Activated CD8-positive, alpha-beta memory T cell treated with anti-CD3 and anti-CD28 coated beads for 48 hours (primary cell): ENCODE measurements around the gene ABCD1.
"Not testable (repeated sequence)": the region's sequence is repeated elsewhere in the genome, so short reads cannot be mapped to it uniquely, and the experiment has no call there.

ENCODE experiments used
- DNase-seq, 3 experiments: peaks; one replicate each; pipeline ENCODE4 v3.0.0-alpha.2; 2020; ENCODE audit warnings: low read depth in 2 of 3, low spot score in 2 of 3

The ABCD1 gene

DNA sequence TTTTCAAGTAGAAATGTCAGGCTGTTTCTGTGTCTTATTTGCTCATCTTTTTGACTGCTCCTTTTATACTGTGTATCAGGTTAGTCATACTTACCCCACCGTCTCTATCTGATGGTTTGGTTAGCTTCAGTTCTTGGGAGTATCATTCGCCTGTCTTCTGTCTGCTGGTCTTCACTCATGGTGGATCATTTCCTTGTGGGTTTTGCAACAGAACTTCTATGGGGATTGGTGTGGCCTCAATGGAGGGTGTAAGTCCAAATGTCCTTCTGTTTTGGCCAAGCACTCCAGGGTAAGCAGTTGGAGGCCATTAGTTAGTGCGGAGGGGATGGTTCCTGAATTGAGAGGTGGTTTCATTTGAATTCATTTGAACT lies 7.2 kb downstream of the ABCD1 start:
- DNase-seq = no peak

DNA sequence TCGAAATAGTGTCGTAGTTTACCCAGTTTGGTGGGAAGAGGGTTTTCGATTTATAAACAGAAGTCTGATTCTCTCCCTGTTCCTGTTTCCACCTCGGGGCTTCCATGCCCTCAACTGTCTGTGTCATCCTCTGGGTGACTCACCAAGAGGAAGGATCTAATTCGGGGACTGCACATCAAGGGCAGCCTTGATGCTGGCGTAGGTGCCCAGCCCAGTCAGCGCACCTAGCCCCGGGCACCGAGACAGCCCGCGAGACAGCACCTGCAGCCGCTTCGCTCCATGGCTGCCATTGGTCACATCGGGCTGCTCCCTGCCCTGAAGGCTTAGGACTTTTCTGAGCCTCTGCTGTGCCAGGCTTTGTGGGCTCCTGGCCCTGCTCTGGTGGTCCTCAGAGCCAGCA lies 7.7 kb downstream of the ABCD1 start:
- no peak for DNase-seq

GRCh38 chrX:153733651-153734240 lies 9.1 kb downstream of the ABCD1 start:
- no peak for DNase-seq

DNA sequence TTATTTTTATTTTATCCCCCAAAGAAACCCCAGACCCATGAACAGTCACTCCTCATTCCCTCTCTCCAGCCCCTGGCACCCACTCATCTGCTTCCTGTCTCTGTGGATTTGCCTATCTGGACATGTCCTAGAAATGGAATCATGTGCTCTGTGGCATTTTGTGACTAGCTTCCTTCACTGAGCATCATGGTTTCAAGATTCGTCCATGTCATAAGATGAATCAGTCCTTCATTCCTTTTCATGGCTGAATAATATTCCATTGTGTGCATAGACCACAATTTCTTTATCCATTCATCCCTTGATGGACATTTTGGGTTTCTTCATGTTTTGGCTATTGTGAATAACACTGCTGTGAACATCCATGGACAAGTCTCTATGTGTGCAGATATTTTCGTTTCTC lies 10.2 kb downstream of the ABCD1 start:
- DNase-seq = no peak

GRCh38 chrX:153735274-153735673 lies 10.6 kb downstream of the ABCD1 start:
- DNase-seq = no peak

GRCh38 chrX:153736071-153736820 lies 11.6 kb downstream of the ABCD1 start:
- DNase-seq = no peak

- no peak for DNase-seq
Observed at GRCh38 chrX:153736871-153737441, 12.3 kb downstream of the ABCD1 start.

- DNase-seq = no peak
Observed at GRCh38 chrX:153738056-153738605, 13.5 kb downstream of the ABCD1 start.

DNA sequence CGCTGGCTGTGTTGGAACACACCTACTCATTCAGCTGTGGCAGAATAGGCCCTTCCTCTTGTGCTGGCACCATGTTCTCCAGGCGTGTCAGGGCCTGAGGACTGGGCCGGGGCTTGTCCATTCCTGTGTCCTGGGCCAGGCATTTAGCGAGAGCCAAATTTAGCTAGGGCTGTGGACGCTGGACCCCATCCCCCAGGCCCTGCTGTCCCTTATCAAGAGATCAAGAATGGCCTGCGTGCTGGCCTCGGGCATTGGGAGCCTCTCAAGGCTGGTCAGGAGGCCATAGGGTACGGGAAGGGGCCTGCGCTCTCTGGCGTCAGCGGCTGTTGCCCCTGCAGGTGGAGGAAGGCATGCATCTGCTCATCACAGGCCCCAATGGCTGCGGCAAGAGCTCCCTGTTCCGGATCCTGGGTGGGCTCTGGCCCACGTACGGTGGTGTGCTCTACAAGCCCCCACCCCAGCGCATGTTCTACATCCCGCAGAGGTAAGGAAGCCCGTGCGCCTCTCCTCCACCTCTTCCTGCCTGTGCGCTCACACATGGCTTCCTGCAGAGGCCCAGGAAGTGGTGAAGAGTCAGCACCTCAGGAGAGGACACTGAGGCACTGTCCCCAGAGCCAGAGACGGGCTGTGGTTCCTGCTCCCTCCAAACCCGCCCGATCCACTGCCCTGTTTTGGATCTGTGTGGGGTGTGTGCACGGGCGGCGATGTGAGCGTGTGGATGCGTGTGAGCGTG lies 15.3 kb downstream of the ABCD1 start:
- DNase-seq = no peak

DNA sequence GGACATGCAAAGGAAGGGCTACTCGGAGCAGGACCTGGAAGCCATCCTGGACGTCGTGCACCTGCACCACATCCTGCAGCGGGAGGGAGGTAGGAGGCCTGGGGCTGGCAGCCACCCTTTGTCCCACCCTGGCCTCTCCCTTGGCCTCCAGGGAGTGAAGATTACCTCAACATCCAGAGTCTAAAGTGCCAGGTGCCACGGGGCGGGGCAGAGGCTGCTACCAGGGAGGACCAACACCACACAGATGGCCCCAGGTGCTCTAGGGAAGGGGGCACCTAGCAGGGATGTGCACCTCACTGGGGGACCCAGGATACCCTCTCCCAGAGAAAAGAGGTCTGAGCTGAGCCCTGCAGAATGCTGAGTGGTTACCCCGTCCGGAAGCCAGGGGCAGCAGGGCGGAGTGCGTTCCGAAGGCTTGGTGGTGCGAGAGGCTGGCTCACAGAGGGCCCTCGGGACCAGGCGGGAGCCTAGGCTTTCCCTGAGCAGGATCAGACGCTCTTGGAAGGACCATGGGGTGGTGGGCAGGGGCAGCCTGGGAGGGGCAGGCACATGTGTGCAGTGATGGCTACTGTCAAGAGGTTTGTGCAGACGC lies 16.1 kb downstream of the ABCD1 start:
- DNase-seq = no peak

DNA sequence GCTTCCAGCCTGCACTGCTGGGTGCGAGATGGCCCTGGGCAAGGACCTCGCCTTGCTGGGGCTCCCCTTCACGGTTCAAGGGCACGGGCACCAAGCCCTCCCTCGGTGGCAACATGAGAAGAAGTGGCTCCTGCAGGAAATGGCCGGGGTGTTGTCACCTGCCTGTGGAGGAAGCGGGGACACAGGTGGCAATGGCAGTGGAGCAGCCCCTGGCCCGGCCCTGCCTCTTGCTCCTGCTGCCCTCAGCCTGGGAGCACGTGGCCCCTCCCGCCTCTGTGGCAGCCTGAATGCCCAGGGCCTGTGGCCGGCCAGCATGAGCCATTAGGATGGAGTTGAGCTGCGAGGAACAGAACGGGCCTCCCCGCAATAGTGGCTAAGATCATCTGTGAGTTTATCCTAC lies 16.8 kb downstream of the ABCD1 start:
- DNase-seq = no peak

DNA sequence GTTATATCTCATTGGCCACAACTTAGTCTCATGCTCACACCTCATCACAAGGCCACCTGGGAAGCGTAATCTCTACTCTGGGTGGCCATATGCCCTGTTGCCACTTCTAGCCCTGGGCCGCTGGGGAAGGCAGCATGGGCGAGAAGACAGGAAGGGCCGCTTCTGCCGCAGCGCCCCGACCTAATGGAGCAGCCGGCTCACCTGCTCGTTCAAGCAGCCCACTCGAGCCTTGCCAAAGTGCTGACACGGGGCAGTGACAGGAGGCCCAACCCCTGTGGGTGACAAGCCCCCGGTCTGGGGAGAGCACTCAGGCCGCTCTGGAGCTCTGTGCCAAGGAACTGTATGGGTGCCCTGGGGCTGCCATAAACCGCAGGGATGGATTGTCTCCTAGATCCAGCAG lies 17.5 kb downstream of the ABCD1 start:
- DNase-seq = not testable (repeated sequence)

GRCh38 chrX:153742796-153743467 lies 18.3 kb downstream of the ABCD1 start:
- DNase-seq = not testable (repeated sequence)

DNA sequence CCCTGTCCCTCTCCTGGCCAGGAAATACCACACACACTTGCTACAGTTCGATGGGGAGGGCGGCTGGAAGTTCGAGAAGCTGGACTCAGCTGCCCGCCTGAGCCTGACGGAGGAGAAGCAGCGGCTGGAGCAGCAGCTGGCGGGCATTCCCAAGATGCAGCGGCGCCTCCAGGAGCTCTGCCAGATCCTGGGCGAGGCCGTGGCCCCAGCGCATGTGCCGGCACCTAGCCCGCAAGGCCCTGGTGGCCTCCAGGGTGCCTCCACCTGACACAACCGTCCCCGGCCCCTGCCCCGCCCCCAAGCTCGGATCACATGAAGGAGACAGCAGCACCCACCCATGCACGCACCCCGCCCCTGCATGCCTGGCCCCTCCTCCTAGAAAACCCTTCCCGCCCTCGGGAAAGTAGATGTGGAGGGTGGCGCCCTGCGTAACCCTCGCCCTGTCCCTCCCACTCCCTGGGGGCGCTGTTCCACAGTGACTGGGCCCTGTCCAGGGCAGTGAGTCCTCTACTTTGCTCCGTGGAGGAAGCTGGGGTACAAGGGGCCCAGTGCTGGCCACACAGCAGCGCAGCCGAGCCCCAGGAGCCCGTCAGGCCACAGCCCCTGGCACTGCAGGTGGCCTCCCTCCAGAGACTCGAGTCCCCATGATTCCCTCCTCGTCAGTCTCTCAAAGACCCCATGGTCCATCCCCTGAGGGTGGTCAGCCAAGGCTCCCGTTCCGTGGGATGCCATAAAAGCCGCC lies 19.0 kb downstream of the ABCD1 start:
- DNase-seq = not testable (repeated sequence)

GRCh38 chrX:153744210-153745066 lies 19.8 kb downstream of the ABCD1 start:
- DNase-seq = no peak

DNA sequence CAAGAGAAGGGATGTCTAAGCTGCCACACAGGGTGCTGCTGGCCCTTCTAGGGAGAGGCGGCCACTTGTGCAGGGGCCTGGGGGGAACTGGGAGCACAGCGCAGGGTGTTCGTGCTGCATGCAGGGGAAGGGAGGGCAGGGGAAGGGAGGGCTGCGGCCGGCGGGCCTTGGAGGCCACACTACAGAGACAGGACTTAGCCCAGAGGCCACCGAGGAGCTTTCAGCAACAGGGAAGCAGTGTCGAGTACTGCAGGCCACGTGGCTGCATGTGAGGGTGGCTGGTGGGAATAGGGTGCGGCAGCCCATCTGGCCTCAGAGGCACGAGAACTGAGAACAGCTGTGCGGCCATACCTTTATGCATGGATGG lies 20.4 kb downstream of the ABCD1 start:
- not testable (repeated sequence) for DNase-seq

GRCh38 chrX:153746359-153746758 lies 21.7 kb downstream of the ABCD1 start:
- DNase-seq = no peak

DNA sequence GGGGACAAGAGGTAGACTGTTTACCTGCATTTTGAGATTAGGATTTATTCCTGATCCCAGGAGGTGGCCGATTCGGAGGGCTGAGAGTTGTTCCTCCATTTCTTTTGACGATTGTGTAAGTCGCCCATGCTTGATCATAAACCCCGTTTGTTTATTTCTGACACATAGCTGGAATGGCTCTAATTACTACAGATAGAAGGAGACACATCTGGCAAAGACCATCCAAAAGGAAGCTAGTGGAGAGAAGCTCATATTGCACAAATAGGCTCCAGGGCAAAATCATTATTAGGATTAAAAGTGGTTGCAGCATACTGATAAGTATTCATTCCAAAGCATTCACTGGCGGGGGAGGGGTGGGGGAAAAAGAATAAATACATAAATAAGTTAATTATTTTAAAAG lies 22.3 kb downstream of the ABCD1 start:
- not testable (repeated sequence) for DNase-seq

DNA sequence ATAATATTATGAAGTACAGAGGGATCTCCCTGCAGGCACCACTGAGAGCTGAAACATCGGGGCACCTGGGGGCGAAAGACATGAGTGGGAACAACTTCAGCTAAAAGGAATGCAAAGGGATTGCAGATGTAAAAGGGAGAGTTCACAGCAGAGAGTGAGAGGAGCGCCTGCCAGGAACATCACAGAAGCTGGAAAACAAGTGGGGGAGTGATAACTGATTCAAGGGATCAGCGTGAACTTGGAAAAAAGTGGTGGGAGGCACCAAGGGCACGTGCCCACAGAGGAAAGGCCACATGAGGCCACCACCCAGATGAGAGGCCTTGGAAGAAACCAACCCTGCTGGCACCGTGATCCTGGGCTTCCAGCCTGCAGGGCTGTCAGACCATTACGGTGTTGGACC lies 24.4 kb downstream of the ABCD1 start:
- not testable (repeated sequence) for DNase-seq
